Activated naive CD8-positive, alpha-beta T cell treated with anti-CD3 and anti-CD28 coated beads for 36 hours (primary cell): ENCODE results near the gene STAC3. TPM values are rescaled to one million over a fixed set of nuclear protein-coding genes. Genes with fewer than 3 reads are reported as not detected.

ENCODE experiments used
- DNase-seq: peaks from one replicate; pipeline ENCODE4 v3.0.0; 2021
- H3K27ac Mint-ChIP-seq: one replicate; pipeline ENCODE4 v1.8.0; 2022; ENCODE audit warnings: mild to moderate bottlenecking, moderate library complexity, mixed read lengths
- H3K27me3 Mint-ChIP-seq: one replicate; pipeline ENCODE4 v1.8.0; 2022; ENCODE audit warnings: mild to moderate bottlenecking, mixed read lengths
- H3K36me3 Mint-ChIP-seq: one replicate; pipeline ENCODE4 v1.8.0; 2021; ENCODE audit warnings: mild to moderate bottlenecking, mixed read lengths
- H3K4me1 Mint-ChIP-seq: one replicate; pipeline ENCODE4 v1.8.0; 2021; ENCODE audit warnings: mixed read lengths
- H3K4me3 Mint-ChIP-seq: one replicate; pipeline ENCODE4 v1.8.0; 2022; ENCODE audit warnings: mild to moderate bottlenecking, moderate library complexity, mixed read lengths
- H3K9me3 Mint-ChIP-seq: one replicate; pipeline ENCODE4 v1.8.0; 2022; ENCODE audit warnings: mixed read lengths
- total RNA-seq, 2 experiments: library from RNA; stranded (reverse); gene quantifications; one replicate each; pipeline ENCODE4 v1.2.3, GENCODE V29; 2021

Gene STAC3
- total RNA-seq, 2 experiments from 2014 or later: 2.0 to 2.6 TPM

GRCh38 chr12:57224278-57224972 lies 26.6 kb downstream of the STAC3 start:
- DNase-seq: no peak
- Mint-ChIP-seq H3K27me3 (peaks cover 82% of the 10 kb centered on the region), H3K27ac (no peak overlapping the region), H3K36me3 (no peaks in the 10 kb centered on the region), H3K4me3 (no peak overlapping the region), H3K9me3 (no peaks in the 10 kb centered on the region), H3K4me1 (peaks cover 46% of the 10 kb centered on the region)

GRCh38 chr12:57223191-57224165 lies 27.5 kb downstream of the STAC3 start:
- Mint-ChIP-seq H3K9me3 (no peaks in the 10 kb centered on the region), H3K27me3 (peaks cover 91% of the 10 kb centered on the region), H3K36me3 (no peaks in the 10 kb centered on the region), H3K4me1 (peaks cover 39% of the 10 kb centered on the region), H3K27ac (no peak overlapping the region), H3K4me3 (no peak overlapping the region)
- DNase-seq: no peak

DNA sequence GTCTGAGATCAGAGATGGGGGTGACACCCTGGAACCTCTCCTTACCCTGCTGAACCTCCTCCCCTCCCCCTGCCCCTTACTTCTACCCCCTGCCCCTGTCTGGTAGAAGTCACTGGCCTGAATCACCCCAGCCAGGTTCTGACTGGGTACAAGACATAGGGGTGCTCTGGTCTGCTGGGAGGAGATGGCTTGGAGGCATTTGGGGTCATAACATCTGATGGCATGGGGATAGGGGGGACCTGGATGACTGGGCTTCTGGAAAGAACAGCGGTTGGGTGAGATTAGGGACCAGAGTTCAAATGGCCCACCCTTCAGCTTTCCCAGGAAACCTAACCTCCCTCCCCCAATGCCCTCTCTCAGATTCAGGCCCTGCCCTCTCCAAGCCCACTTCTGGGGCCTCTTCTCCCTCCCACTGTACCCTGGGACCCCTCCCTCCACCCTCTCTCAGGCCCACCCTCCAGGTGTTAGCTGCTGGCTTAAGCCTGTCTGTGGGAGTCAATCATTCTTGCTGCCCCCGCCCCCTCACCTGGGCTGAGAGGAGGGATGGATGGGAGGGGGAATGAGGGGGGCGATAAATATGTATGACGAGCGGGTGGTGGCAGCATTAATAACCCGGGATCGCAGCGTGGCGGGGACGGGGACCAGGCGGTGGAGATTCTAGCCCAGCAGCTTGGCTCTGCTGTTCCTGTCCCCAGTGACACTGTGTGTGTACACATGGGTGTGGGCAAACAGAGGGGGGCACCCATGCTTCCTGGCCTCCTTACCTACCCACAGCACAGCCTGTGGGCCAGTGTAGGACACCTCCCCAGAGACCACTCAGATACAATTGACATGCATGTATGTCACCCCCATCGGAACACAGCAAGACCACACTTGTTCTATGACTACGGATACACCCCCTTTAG lies 28.4 kb downstream of the STAC3 start:
- Mint-ChIP-seq H3K4me3 (no peak overlapping the region), H3K27me3 (peaks cover 95% of the 10 kb centered on the region), H3K36me3 (no peaks in the 10 kb centered on the region), H3K9me3 (no peaks in the 10 kb centered on the region), H3K4me1 (peaks cover 36% of the 10 kb centered on the region), H3K27ac (no peak overlapping the region)
- DNase-seq: no peak

- H3K27me3 Mint-ChIP-seq: peaks cover 91% of the 10 kb centered on the region
- H3K9me3 Mint-ChIP-seq: no peaks in the 10 kb centered on the region
- H3K27ac Mint-ChIP-seq: no peak overlapping the region
- peaks cover 31% of the 10 kb centered on the region for H3K4me1 Mint-ChIP-seq
- DNase-seq: no peak
- H3K4me3 Mint-ChIP-seq: no peak overlapping the region
- no peaks in the 10 kb centered on the region for H3K36me3 Mint-ChIP-seq
Observed at GRCh38 chr12:57221169-57221917, 29.6 kb downstream of the STAC3 start.

- Mint-ChIP-seq H3K4me1 (peaks cover 31% of the 10 kb centered on the region), H3K9me3 (no peaks in the 10 kb centered on the region), H3K27me3 (peaks cover 90% of the 10 kb centered on the region), H3K27ac (no peak overlapping the region), H3K36me3 (no peaks in the 10 kb centered on the region), H3K4me3 (no peak overlapping the region)
- no peak for DNase-seq
Observed at GRCh38 chr12:57220770-57221168, 30.2 kb downstream of the STAC3 start.

- no peak overlapping the region for H3K4me3 Mint-ChIP-seq
- no peak for DNase-seq
- H3K27me3 Mint-ChIP-seq: peaks cover 90% of the 10 kb centered on the region
- H3K4me1 Mint-ChIP-seq: peaks cover 33% of the 10 kb centered on the region
- H3K27ac Mint-ChIP-seq: no peak overlapping the region
- H3K36me3 Mint-ChIP-seq: no peaks in the 10 kb centered on the region
- no peaks in the 10 kb centered on the region for H3K9me3 Mint-ChIP-seq
Observed at GRCh38 chr12:57219993-57220754, 30.8 kb downstream of the STAC3 start.

GRCh38 chr12:57219205-57219992 lies 31.6 kb downstream of the STAC3 start:
- Mint-ChIP-seq H3K4me3 (no peak overlapping the region), H3K36me3 (no peaks in the 10 kb centered on the region), H3K27me3 (peaks cover 90% of the 10 kb centered on the region), H3K27ac (no peak overlapping the region), H3K9me3 (no peaks in the 10 kb centered on the region), H3K4me1 (peaks cover 31% of the 10 kb centered on the region)
- no peak for DNase-seq

GRCh38 chr12:57218030-57218853 lies 32.7 kb downstream of the STAC3 start:
- H3K9me3 Mint-ChIP-seq: no peaks in the 10 kb centered on the region
- no peak overlapping the region for H3K27ac Mint-ChIP-seq
- DNase-seq: no peak
- H3K36me3 Mint-ChIP-seq: no peaks in the 10 kb centered on the region
- H3K4me1 Mint-ChIP-seq: peaks cover 36% of the 10 kb centered on the region
- H3K4me3 Mint-ChIP-seq: no peak overlapping the region
- peaks cover 90% of the 10 kb centered on the region for H3K27me3 Mint-ChIP-seq

GRCh38 chr12:57216921-57217879 lies 33.8 kb downstream of the STAC3 start:
- Mint-ChIP-seq H3K27ac (no peak overlapping the region), H3K36me3 (no peaks in the 10 kb centered on the region), H3K9me3 (no peaks in the 10 kb centered on the region), H3K4me1 (peaks cover 32% of the 10 kb centered on the region), H3K4me3 (peak overlapping the region; percentile 69), H3K27me3 (peaks cover 81% of the 10 kb centered on the region)
- DNase-seq: no peak

- no peak within 1 kb of the TSS for H3K27ac Mint-ChIP-seq
- DNase-seq: peak; percentile 57
- no peaks in the 10 kb centered on the region for H3K36me3 Mint-ChIP-seq
- peaks cover 71% of the 10 kb centered on the region for H3K27me3 Mint-ChIP-seq
- H3K4me1 Mint-ChIP-seq: peaks cover 26% of the 10 kb centered on the region
- H3K4me3 Mint-ChIP-seq: peak within 1 kb of the TSS; percentile 69
- no peaks in the 10 kb centered on the region for H3K9me3 Mint-ChIP-seq
Observed at GRCh38 chr12:57216014-57216911, 34.7 kb downstream of the STAC3 start, which contains the start of gene NXPH4. TSS of gene NXPH4 (plus strand) at chr12:57216794. CDS start at chr12:57216970, 176 bp downstream.

- DNase-seq: no peak
- no peaks in the 10 kb centered on the region for H3K9me3 Mint-ChIP-seq
- peaks cover 25% of the 10 kb centered on the region for H3K4me1 Mint-ChIP-seq
- no peak overlapping the region for H3K27ac Mint-ChIP-seq
- H3K27me3 Mint-ChIP-seq: peaks cover 65% of the 10 kb centered on the region
- no peaks in the 10 kb centered on the region for H3K36me3 Mint-ChIP-seq
- peak overlapping the region; percentile 64 for H3K4me3 Mint-ChIP-seq
Observed at GRCh38 chr12:57215668-57216013, 35.3 kb downstream of the STAC3 start.
